Neuron (in vitro differentiated cells): ENCODE measurements around the gene TLE3.

ENCODE experiments used
- H2AFZ ChIP-seq: one replicate; pipeline ENCODE4 v1.6.1; 2013; ENCODE audit warnings: low read depth, mild to moderate bottlenecking, inconsistent platforms, low read length, moderate library complexity
- H3K27me3 ChIP-seq: one replicate; pipeline ENCODE4 v1.6.1; 2013; ENCODE audit warnings: low read length; ENCODE audit not compliant: insufficient read depth
- H3K36me3 ChIP-seq: one replicate; pipeline ENCODE4 v1.6.1; 2013; ENCODE audit warnings: low read length; ENCODE audit not compliant: insufficient read depth
- H3K4me1 ChIP-seq: one replicate; pipeline ENCODE4 v1.6.1; 2013; ENCODE audit warnings: low read length; ENCODE audit not compliant: insufficient read depth
- H3K4me3 ChIP-seq: 2 replicates; pipeline ENCODE4 v1.5.1; 2013; ENCODE audit warnings: mild to moderate bottlenecking, low read length, moderate library complexity
- H3K9me3 ChIP-seq: one replicate; pipeline ENCODE4 v1.6.1; 2013; ENCODE audit warnings: low read length

The TLE3 gene

GRCh38 chr15:70025413-70026296, 72.1 kb downstream of the TLE3 start:
- Histone ChIP-seq H3K36me3 (no peaks in the 10 kb centered on the region), H3K4me3 (no peak overlapping the region), H2AFZ (no peak overlapping the region), H3K9me3 (peaks cover 5% of the 10 kb centered on the region), H3K27me3 (peaks cover 18% of the 10 kb centered on the region), H3K4me1 (peaks cover 12% of the 10 kb centered on the region)

GRCh38 chr15:70024521-70024920, 73.2 kb downstream of the TLE3 start:
- Histone ChIP-seq H2AFZ (no peak overlapping the region), H3K36me3 (no peaks in the 10 kb centered on the region), H3K27me3 (peaks cover 18% of the 10 kb centered on the region), H3K4me3 (no peak overlapping the region), H3K4me1 (peaks cover 12% of the 10 kb centered on the region), H3K9me3 (peaks cover 5% of the 10 kb centered on the region)

DNA sequence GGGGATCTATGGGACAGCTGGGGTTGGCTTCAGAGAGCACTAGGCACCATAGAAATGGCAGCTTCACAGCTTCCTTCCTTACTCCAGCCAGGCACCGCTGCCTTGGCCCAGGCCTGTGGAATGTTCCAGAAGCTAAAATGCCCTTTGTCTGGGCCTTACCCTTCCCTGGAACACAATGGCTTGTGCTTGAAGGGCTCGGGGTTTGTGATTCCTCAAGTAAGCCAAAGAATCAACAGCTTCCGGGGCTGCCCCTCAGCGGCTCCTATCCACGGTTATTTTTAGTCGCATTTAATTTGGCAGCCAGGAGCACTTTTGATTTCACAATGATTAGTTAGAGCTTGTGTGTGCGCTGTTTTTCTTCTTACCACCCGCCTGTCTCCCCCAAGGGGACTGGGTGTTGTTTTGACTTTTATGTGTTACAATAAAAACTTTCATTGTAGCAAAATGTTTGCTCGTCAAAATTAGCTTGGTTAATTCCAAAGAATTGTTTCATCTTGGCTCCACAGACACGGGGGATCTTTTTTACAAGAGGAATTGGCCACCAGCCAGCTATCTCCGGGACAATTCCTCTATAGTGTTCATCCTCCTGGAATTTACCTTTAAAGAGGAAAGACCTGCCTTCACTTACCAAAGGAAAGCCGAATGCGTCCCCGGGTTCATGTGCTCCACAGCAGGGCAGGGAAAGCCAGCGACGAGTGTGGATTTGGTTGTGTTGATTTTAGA, 73.8 kb downstream of the TLE3 start:
- peaks cover 12% of the 10 kb centered on the region for H3K4me1 ChIP-seq
- no peaks in the 10 kb centered on the region for H3K36me3 ChIP-seq
- no peak overlapping the region for H2AFZ ChIP-seq
- no peak overlapping the region for H3K4me3 ChIP-seq
- peaks cover 18% of the 10 kb centered on the region for H3K27me3 ChIP-seq
- peaks cover 5% of the 10 kb centered on the region for H3K9me3 ChIP-seq

DNA sequence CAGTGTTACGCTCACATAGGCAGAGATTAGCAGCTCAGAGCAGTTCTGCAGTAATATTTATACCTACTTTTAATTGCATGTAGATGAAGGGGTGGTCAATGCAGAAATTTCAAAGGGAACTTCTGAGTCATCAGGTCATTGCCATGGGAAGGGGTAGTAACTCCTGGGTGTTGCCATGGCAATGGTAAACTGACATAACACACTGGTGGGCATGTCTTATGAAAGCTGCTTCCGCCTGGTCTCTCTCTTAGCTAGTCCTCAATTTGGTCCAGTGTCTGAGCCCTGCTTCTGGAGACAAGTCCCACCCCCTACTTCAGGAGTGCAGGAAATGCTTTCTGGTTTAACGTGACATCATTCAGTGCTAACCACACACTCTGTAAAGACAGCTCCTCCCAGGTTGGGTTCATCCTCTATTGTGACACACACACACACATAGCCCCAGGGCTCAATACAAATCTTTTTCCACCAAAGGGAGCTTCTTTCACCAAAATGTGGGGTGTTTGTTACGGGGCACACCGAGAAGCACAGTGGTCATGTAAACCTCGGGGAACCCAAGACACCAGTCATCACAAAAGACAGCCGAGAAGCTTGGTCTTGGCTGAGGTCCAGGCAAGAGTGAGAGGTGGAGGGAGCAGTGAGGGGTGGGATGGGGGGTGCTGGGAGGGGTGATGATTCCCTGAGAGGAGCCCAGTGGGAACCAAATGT, 74.5 kb downstream of the TLE3 start:
- H3K9me3 ChIP-seq, result peaks cover 5% of the 10 kb centered on the region
- H3K4me3 ChIP-seq, result no peak overlapping the region
- peaks cover 12% of the 10 kb centered on the region for H3K4me1 ChIP-seq
- no peak overlapping the region for H2AFZ ChIP-seq
- H3K27me3 ChIP-seq, result peaks cover 18% of the 10 kb centered on the region
- no peaks in the 10 kb centered on the region for H3K36me3 ChIP-seq

DNA sequence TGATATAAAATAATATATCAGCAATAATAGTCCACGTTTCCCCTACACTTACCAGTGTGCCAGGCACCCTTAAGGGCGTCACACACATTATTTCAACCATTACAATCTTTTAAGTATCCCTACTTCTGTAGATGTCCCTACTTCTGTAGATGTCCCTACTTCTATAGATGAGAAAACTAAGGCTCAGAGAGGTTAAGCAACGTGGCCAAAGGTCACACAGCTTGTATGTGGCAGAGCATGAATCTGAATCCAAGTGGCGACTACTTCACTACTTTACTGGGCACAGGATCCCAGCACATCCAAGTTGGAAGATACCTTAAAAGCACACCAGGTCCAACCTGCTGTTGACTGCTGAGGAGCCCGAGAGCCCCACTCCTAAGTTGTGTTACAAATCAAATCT, 77.5 kb downstream of the TLE3 start:
- H3K4me1 ChIP-seq, result peaks cover 12% of the 10 kb centered on the region
- no peak overlapping the region for H3K4me3 ChIP-seq
- no peak overlapping the region for H2AFZ ChIP-seq
- H3K27me3 ChIP-seq, result peaks cover 11% of the 10 kb centered on the region
- no peaks in the 10 kb centered on the region for H3K36me3 ChIP-seq
- peaks cover 5% of the 10 kb centered on the region for H3K9me3 ChIP-seq

GRCh38 chr15:70018646-70019600, 78.8 kb downstream of the TLE3 start:
- peaks cover 18% of the 10 kb centered on the region for H3K27me3 ChIP-seq
- no peak overlapping the region for H2AFZ ChIP-seq
- H3K9me3 ChIP-seq, result peaks cover 5% of the 10 kb centered on the region
- H3K4me1 ChIP-seq, result peaks cover 12% of the 10 kb centered on the region
- H3K36me3 ChIP-seq, result no peaks in the 10 kb centered on the region
- H3K4me3 ChIP-seq, result no peak overlapping the region

- peaks cover 5% of the 10 kb centered on the region for H3K9me3 ChIP-seq
- H2AFZ ChIP-seq, result no peak overlapping the region
- H3K27me3 ChIP-seq, result peaks cover 25% of the 10 kb centered on the region
- H3K4me1 ChIP-seq, result peaks cover 2% of the 10 kb centered on the region
- no peaks in the 10 kb centered on the region for H3K36me3 ChIP-seq
- H3K4me3 ChIP-seq, result no peak overlapping the region
Measured at GRCh38 chr15:70017801-70018200, 79.9 kb downstream of the TLE3 start.

DNA sequence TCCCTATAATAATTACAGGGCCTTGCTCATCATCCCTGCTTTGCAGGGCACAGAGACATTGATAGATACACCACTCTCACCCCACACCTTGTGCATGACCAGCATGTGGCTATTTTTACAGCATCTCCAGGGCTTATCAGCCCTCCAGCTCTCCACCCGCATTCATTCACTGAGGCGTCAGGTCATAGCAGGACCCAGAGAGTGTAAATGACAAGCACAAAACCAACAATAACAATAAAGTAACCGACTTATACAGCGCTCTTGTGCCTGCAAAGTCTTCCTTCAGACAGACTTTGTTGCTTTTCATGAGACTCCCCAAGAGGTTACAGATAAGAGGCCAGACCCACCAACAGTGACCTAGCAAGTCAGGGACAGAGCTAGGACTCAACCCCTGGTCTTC, 80.7 kb downstream of the TLE3 start:
- no peak overlapping the region for H2AFZ ChIP-seq
- H3K4me3 ChIP-seq, result no peak overlapping the region
- peaks cover 31% of the 10 kb centered on the region for H3K27me3 ChIP-seq
- H3K9me3 ChIP-seq, result peaks cover 5% of the 10 kb centered on the region
- no peaks in the 10 kb centered on the region for H3K36me3 ChIP-seq
- no peaks in the 10 kb centered on the region for H3K4me1 ChIP-seq

- no peak overlapping the region for H3K4me3 ChIP-seq
- H3K27me3 ChIP-seq, result peaks cover 34% of the 10 kb centered on the region
- H2AFZ ChIP-seq, result no peak overlapping the region
- no peaks in the 10 kb centered on the region for H3K36me3 ChIP-seq
- H3K9me3 ChIP-seq, result peaks cover 5% of the 10 kb centered on the region
- H3K4me1 ChIP-seq, result no peaks in the 10 kb centered on the region
Measured at GRCh38 chr15:70016511-70016994, 81.2 kb downstream of the TLE3 start.

DNA sequence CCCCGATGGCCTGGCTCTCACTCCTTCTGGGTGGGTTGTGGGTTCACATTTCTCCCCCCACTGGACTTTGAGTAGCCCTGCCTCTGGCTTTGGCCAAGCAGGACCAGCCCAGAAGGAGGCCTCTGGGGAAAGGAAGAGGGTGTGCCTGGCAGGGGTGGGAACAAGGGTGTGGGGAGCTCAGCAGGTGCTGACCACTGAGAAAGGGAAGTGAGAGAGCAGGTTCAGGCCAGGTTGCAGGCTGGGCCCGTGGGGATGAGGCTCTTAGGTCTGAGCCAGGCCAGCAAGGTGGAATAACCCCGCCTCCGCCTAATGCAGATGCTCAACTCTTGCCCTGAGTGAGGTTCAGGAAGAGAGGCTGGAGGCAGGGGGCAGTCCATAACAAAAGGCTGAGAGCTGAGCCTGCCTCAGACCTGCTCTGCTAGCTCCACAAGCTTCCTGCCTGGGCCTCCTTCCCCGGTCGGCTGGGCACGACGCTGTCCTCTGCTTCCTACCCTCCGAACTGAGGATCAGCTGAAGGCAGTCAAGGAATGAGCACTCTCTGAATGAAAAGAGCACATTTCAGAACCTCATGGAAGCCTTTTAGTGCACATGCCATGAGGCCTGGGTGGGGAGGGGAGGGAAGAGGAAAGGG, 82.7 kb downstream of the TLE3 start:
- H3K9me3 ChIP-seq, result no peaks in the 10 kb centered on the region
- H3K27me3 ChIP-seq, result peaks cover 39% of the 10 kb centered on the region
- no peaks in the 10 kb centered on the region for H3K36me3 ChIP-seq
- H3K4me1 ChIP-seq, result no peaks in the 10 kb centered on the region
- no peak overlapping the region for H2AFZ ChIP-seq
- no peak overlapping the region for H3K4me3 ChIP-seq

GRCh38 chr15:70014331-70014730, 83.4 kb downstream of the TLE3 start:
- Histone ChIP-seq H2AFZ (no peak overlapping the region), H3K9me3 (no peaks in the 10 kb centered on the region), H3K4me3 (no peak overlapping the region), H3K27me3 (peaks cover 43% of the 10 kb centered on the region), H3K36me3 (no peaks in the 10 kb centered on the region), H3K4me1 (no peaks in the 10 kb centered on the region)
